ENCODE results near the gene FRAS1. TPM values are rescaled to one million over a fixed set of nuclear protein-coding genes. Genes with fewer than 3 reads are reported as not detected.
"Not testable (repeated sequence)": the region's sequence is repeated elsewhere in the genome, so short reads cannot be mapped to it uniquely, and the experiment has no call there.

FRAS1 gene
- total RNA-seq, 1 experiment from 2014 or later: 3.4 TPM

- no peaks in the 10 kb centered on the region for H3K9me2 ChIP-seq (replicated peaks; ENCODE audit: low read length)
- DNase-seq (no peak), ATAC-seq (no peak)
- H3K27ac ChIP-seq (ENCODE audit: low read length): no peak overlapping the region
- H3K4me3 ChIP-seq (ENCODE audit: low read length): no peak overlapping the region
- TF ChIP-seq EZH2phosphoT487 (IDR thresholded peaks at IDR 0.05; ENCODE audit: borderline replicate concordance, low read length) (no peak), EZH2 (IDR thresholded peaks at IDR 0.05; ENCODE audit: low read length, unreplicated experiment) (no peak)
- TF ChIP-seq, protein P1, sequence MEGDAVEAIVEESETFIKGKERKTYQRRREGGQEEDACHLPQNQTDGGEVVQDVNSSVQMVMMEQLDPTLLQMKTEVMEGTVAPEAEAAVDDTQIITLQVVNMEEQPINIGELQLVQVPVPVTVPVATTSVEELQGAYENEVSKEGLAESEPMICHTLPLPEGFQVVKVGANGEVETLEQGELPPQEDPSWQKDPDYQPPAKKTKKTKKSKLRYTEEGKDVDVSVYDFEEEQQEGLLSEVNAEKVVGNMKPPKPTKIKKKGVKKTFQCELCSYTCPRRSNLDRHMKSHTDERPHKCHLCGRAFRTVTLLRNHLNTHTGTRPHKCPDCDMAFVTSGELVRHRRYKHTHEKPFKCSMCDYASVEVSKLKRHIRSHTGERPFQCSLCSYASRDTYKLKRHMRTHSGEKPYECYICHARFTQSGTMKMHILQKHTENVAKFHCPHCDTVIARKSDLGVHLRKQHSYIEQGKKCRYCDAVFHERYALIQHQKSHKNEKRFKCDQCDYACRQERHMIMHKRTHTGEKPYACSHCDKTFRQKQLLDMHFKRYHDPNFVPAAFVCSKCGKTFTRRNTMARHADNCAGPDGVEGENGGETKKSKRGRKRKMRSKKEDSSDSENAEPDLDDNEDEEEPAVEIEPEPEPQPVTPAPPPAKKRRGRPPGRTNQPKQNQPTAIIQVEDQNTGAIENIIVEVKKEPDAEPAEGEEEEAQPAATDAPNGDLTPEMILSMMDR (conservative IDR thresholded peaks at IDR 0.05; ENCODE audit: low read depth, low read length): no peak
- H3K4me2 ChIP-seq (ENCODE audit: low read length): no peak overlapping the region
- no peaks in the 10 kb centered on the region for H3F3A ChIP-seq (ENCODE audit: low read length, unreplicated experiment)
- no peak overlapping the region for H2AFZ ChIP-seq (ENCODE audit: low read length)
- no peaks in the 10 kb centered on the region for H3K9me3 ChIP-seq (ENCODE audit: low read length)
- H3K79me2 ChIP-seq (ENCODE audit: low read length): no peaks in the 10 kb centered on the region
- POLR2A ChIA-PET (ENCODE audit: unreplicated experiment): no interaction called here
- H3K4me1 ChIP-seq (ENCODE audit: insufficient read depth, low read length): no peaks in the 10 kb centered on the region
- CTCF ChIA-PET: no interaction called here
- H3K9ac ChIP-seq (ENCODE audit: low read length): no peak overlapping the region
- BruUV-seq (replicated peaks): no TSS peak
- H4K20me1 ChIP-seq (ENCODE audit: low read length): no peaks in the 10 kb centered on the region
- H3K36me3 ChIP-seq (ENCODE audit: low read depth, low read length): no peaks in the 10 kb centered on the region
- H3K27me3 ChIP-seq (ENCODE audit: low read length): no peaks in the 10 kb centered on the region
- intact Hi-C loops (cut with micrococcal nuclease): no loop called here
Observed at GRCh38 chr4:78205591-78205990, 148.5 kb downstream of the FRAS1 start.

- Histone ChIP-seq H3K4me1 (ENCODE audit: insufficient read depth, low read length) (no peaks in the 10 kb centered on the region), H3K4me2 (ENCODE audit: low read length) (no peak overlapping the region), H3K9me2 (replicated peaks; ENCODE audit: low read length) (no peaks in the 10 kb centered on the region), H3K9ac (ENCODE audit: low read length) (no peak overlapping the region), H3K79me2 (ENCODE audit: low read length) (no peaks in the 10 kb centered on the region), H4K20me1 (ENCODE audit: low read length) (no peaks in the 10 kb centered on the region), H3K36me3 (ENCODE audit: low read depth, low read length) (no peaks in the 10 kb centered on the region), H3K27me3 (ENCODE audit: low read length) (no peaks in the 10 kb centered on the region), H3K4me3 (ENCODE audit: low read length) (no peak overlapping the region), H3F3A (ENCODE audit: low read length, unreplicated experiment) (no peaks in the 10 kb centered on the region), H2AFZ (ENCODE audit: low read length) (no peak overlapping the region), H3K27ac (ENCODE audit: low read length) (no peak overlapping the region), H3K9me3 (ENCODE audit: low read length) (no peaks in the 10 kb centered on the region)
- BruUV-seq (replicated peaks): no TSS peak
- intact Hi-C loops (cut with micrococcal nuclease): no loop called here
- ChIA-PET CTCF (no interaction called here), POLR2A (ENCODE audit: unreplicated experiment) (no interaction called here)
- TF ChIP-seq EZH2phosphoT487 (IDR thresholded peaks at IDR 0.05; ENCODE audit: borderline replicate concordance, low read length): no peak
- TF ChIP-seq, protein P1 (conservative IDR thresholded peaks at IDR 0.05; ENCODE audit: low read depth, low read length): no peak
- no peak for TF ChIP-seq EZH2 (IDR thresholded peaks at IDR 0.05; ENCODE audit: low read length, unreplicated experiment)
- ATAC-seq: no peak
- DNase-seq: no peak
Observed at GRCh38 chr4:78207541-78207940, 150.4 kb downstream of the FRAS1 start.

DNA sequence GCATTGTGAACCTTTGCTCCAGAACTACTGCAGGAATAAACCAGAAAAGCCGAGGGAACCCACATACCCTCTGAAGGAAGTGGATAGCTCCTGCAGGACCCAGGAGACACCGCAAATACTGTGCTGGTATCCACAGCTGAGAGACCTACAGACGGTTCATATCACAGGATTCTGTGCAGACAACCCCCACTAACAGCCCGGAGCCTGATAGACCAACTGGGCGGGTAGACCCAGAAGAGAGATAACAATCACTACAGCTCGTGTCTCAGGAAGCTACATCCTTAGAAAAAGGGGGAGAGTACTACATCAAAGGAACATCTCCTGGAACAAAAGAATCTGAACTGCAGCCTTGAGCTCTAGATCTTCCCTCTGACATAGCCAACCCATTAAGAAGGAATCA is 150.8 kb downstream of the FRAS1 start:
- H3K4me3 ChIP-seq (ENCODE audit: low read length): no peak overlapping the region
- DNase-seq (no peak), ATAC-seq (no peak)
- no TSS peak for BruUV-seq (replicated peaks)
- H3F3A ChIP-seq (ENCODE audit: low read length, unreplicated experiment): no peaks in the 10 kb centered on the region
- no peak overlapping the region for H2AFZ ChIP-seq (ENCODE audit: low read length)
- H3K9me2 ChIP-seq (replicated peaks; ENCODE audit: low read length): no peaks in the 10 kb centered on the region
- H3K27ac ChIP-seq (ENCODE audit: low read length): no peak overlapping the region
- CTCF ChIA-PET: no interaction called here
- no peaks in the 10 kb centered on the region for H3K9me3 ChIP-seq (ENCODE audit: low read length)
- TF ChIP-seq, protein P1 (conservative IDR thresholded peaks at IDR 0.05; ENCODE audit: low read depth, low read length): no peak
- TF ChIP-seq EZH2 (IDR thresholded peaks at IDR 0.05; ENCODE audit: low read length, unreplicated experiment) (no peak), EZH2phosphoT487 (IDR thresholded peaks at IDR 0.05; ENCODE audit: borderline replicate concordance, low read length) (no peak)
- no peak overlapping the region for H3K4me2 ChIP-seq (ENCODE audit: low read length)
- H3K4me1 ChIP-seq (ENCODE audit: insufficient read depth, low read length): no peaks in the 10 kb centered on the region
- no peaks in the 10 kb centered on the region for H4K20me1 ChIP-seq (ENCODE audit: low read length)
- POLR2A ChIA-PET (ENCODE audit: unreplicated experiment): no interaction called here
- H3K79me2 ChIP-seq (ENCODE audit: low read length): no peaks in the 10 kb centered on the region
- intact Hi-C loops (cut with micrococcal nuclease): no loop called here
- no peaks in the 10 kb centered on the region for H3K36me3 ChIP-seq (ENCODE audit: low read depth, low read length)
- no peak overlapping the region for H3K9ac ChIP-seq (ENCODE audit: low read length)
- H3K27me3 ChIP-seq (ENCODE audit: low read length): no peaks in the 10 kb centered on the region

DNA sequence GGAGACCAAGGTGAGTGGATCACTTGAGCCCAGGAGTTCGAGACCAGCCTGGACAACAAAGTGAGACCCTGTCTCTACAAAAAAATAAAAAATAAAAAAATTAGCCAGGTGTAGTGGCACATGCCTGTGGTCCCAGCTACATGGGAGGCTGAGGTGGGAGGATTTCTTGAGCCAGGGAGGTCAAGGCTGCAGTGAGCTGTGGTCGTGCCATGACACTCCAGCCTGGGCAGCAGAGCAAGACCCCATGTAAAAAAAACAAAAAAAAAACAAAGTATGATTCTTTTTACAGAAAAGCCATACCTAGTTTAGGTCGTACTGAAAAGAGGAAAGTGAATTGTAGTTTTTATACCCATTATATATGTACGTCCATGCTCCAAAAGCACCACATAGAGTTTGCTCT is 151.8 kb downstream of the FRAS1 start:
- POLR2A ChIA-PET (ENCODE audit: unreplicated experiment); H3K9ac ChIP-seq (ENCODE audit: low read length); H3K27me3 ChIP-seq (ENCODE audit: low read length); H3K9me2 ChIP-seq (replicated peaks; ENCODE audit: low read length); DNase-seq; H3F3A ChIP-seq (ENCODE audit: low read length, unreplicated experiment); H3K36me3 ChIP-seq (ENCODE audit: low read depth, low read length); H4K20me1 ChIP-seq (ENCODE audit: low read length); H3K4me3 ChIP-seq (ENCODE audit: low read length); H3K4me2 ChIP-seq (ENCODE audit: low read length); H3K27ac ChIP-seq (ENCODE audit: low read length); H3K79me2 ChIP-seq (ENCODE audit: low read length); BruUV-seq (replicated peaks); H2AFZ ChIP-seq (ENCODE audit: low read length); CTCF ChIA-PET; ATAC-seq; H3K9me3 ChIP-seq (ENCODE audit: low read length); H3K4me1 ChIP-seq (ENCODE audit: insufficient read depth, low read length); intact Hi-C loops (cut with micrococcal nuclease): not testable (repeated sequence)

All from PC-3 (cell line).